Subcutaneous adipose tissue (tissue), 4 donors: ENCODE measurements around the gene STEAP4. TPM values are rescaled to one million over a fixed set of nuclear protein-coding genes. Genes with fewer than 3 reads are reported as not detected.

Experiments
- CTCF ChIP-seq: fragments of 450-650 bp; IDR thresholded peaks from one replicate; pipeline ENCODE4 v1.5.1; 2016; ENCODE audit warnings: low read depth, mild to moderate bottlenecking, control low read depth, antibody characterized with exemption, moderate library complexity
- total RNA-seq, 4 donors: library from RNA; depleted of rRNA; stranded (reverse); fragments of >200 nt; gene quantifications; one replicate each; pipeline ENCODE4 v1.1.0, GENCODE V29; 2016

Gene STEAP4
- total RNA-seq: 100 to 1,000 TPM in 1 of 4 donors, 10 to 100 TPM in 3; 39.8 to 144 (median 89.0) TPM

GRCh38 chr7:88306590-88307048 is at the start of gene STEAP4:
Gene STEAP4 (minus strand): TSS chr7:88306894. CDS start chr7:88284269, 22,625 bp downstream.
- no peak for TF ChIP-seq CTCF

GRCh38 chr7:88355011-88355410 is 48.3 kb upstream of the STEAP4 start:
- no peak for TF ChIP-seq CTCF

- TF ChIP-seq CTCF: no peak
Measured at GRCh38 chr7:88350118-88350517, 43.4 kb upstream of the STEAP4 start.

- TF ChIP-seq CTCF: no peak
Measured at GRCh38 chr7:88347517-88347916, 40.8 kb upstream of the STEAP4 start.

- no peak for TF ChIP-seq CTCF
Measured at GRCh38 chr7:88347090-88347489, 40.4 kb upstream of the STEAP4 start.

- TF ChIP-seq CTCF: no peak
Measured at GRCh38 chr7:88346357-88346756, 39.7 kb upstream of the STEAP4 start.

GRCh38 chr7:88344956-88345832 is 38.5 kb upstream of the STEAP4 start:
- no peak for TF ChIP-seq CTCF
